Measurements from ENCODE around the gene HSPA1B. TPM values are rescaled to one million over a fixed set of nuclear protein-coding genes. Genes with fewer than 3 reads are reported as not detected.

HSPA1B gene
- total RNA-seq, 1 experiment from 2014 or later = 131 TPM

- intact Hi-C loops (cut with micrococcal nuclease; ENCODE audit: unreplicated experiment) = no loop called here
- no peaks in the 10 kb centered on the region for H3K9me3 ChIP-seq (ENCODE audit: low read depth, low read length, poor library complexity, severe bottlenecking)
- TF ChIP-seq, protein P1, sequence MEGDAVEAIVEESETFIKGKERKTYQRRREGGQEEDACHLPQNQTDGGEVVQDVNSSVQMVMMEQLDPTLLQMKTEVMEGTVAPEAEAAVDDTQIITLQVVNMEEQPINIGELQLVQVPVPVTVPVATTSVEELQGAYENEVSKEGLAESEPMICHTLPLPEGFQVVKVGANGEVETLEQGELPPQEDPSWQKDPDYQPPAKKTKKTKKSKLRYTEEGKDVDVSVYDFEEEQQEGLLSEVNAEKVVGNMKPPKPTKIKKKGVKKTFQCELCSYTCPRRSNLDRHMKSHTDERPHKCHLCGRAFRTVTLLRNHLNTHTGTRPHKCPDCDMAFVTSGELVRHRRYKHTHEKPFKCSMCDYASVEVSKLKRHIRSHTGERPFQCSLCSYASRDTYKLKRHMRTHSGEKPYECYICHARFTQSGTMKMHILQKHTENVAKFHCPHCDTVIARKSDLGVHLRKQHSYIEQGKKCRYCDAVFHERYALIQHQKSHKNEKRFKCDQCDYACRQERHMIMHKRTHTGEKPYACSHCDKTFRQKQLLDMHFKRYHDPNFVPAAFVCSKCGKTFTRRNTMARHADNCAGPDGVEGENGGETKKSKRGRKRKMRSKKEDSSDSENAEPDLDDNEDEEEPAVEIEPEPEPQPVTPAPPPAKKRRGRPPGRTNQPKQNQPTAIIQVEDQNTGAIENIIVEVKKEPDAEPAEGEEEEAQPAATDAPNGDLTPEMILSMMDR (conservative IDR thresholded peaks at IDR 0.05; ENCODE audit: low read depth, low read length) = no peak
- TF ChIP-seq EZH2 (IDR thresholded peaks at IDR 0.05; ENCODE audit: borderline replicate concordance, low read depth, low read length, poor library complexity, severe bottlenecking) = no peak
- DNase-seq (ENCODE audit: low spot score) = no peak
- no peak overlapping the region for H3K4me3 ChIP-seq (ENCODE audit: low read depth, low read length, poor library complexity, severe bottlenecking)
- peaks cover 5% of the 10 kb centered on the region for H3K36me3 ChIP-seq (ENCODE audit: insufficient read depth, low read length, poor library complexity, severe bottlenecking)
- CTCF ChIA-PET = no interaction called here
- no peaks in the 10 kb centered on the region for H3K27me3 ChIP-seq (replicated peaks; ENCODE audit: insufficient read depth, low read depth, low read length, poor library complexity)
- POLR2A ChIA-PET (ENCODE audit: low non-redundant PET) = interaction anchor here (0.7 kb wide), 1 partner anchor 211 kb away, joined by 6 read pairs; no protein-coding TSS in a partner anchor
- no peak overlapping the region for H3K27ac ChIP-seq (ENCODE audit: low read depth, low read length, poor library complexity, severe bottlenecking)
- no TSS peak for BruUV-seq (replicated peaks)
- H3K4me1 ChIP-seq (ENCODE audit: insufficient read depth, low read length, poor library complexity, severe bottlenecking) = no peaks in the 10 kb centered on the region
These were observed 47.5 kb downstream of the HSPA1B start for GRCh38 chr6:31874836-31875572.

DNA sequence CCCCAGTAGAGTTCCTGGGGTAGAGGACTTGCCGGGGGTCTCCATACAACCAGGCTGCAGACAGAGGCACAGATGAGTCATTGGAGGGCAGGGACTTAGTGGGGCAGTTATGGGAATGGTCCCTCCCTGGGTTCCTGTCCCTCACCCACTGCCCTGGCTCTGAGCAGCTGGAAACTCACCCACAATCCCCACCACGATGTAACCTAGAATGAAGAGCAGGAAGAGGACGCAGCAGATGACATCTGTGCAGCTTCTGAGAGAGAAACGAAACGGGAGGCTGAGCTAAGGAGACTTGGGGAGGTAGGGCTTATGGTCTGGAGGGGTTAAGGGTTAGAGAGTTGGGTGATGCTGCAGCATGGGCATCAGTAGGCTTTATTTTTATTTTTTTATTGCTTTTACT is 48.3 kb downstream of the HSPA1B start:
- H3K27ac ChIP-seq (ENCODE audit: low read depth, low read length, poor library complexity, severe bottlenecking) = no peak overlapping the region
- intact Hi-C loops (cut with micrococcal nuclease; ENCODE audit: unreplicated experiment) = no loop called here
- TF ChIP-seq, protein P1 (conservative IDR thresholded peaks at IDR 0.05; ENCODE audit: low read depth, low read length) = no peak
- TF ChIP-seq EZH2 (IDR thresholded peaks at IDR 0.05; ENCODE audit: borderline replicate concordance, low read depth, low read length, poor library complexity, severe bottlenecking) = no peak
- H3K27me3 ChIP-seq (replicated peaks; ENCODE audit: insufficient read depth, low read depth, low read length, poor library complexity) = no peaks in the 10 kb centered on the region
- ChIA-PET POLR2A (ENCODE audit: low non-redundant PET) (no interaction called here), CTCF (interaction anchor here (0.6 kb wide), 1 partner anchor 477 kb away, joined by 3 read pairs; no protein-coding TSS in a partner anchor)
- no TSS peak for BruUV-seq (replicated peaks)
- no peak for DNase-seq (ENCODE audit: low spot score)
- no peaks in the 10 kb centered on the region for H3K9me3 ChIP-seq (ENCODE audit: low read depth, low read length, poor library complexity, severe bottlenecking)
- H3K4me3 ChIP-seq (ENCODE audit: low read depth, low read length, poor library complexity, severe bottlenecking) = no peak overlapping the region
- H3K4me1 ChIP-seq (ENCODE audit: insufficient read depth, low read length, poor library complexity, severe bottlenecking) = no peaks in the 10 kb centered on the region
- peaks cover 13% of the 10 kb centered on the region for H3K36me3 ChIP-seq (ENCODE audit: insufficient read depth, low read length, poor library complexity, severe bottlenecking)

GRCh38 chr6:31876357-31876756 is 48.8 kb downstream of the HSPA1B start:
- peaks cover 18% of the 10 kb centered on the region for H3K36me3 ChIP-seq (ENCODE audit: insufficient read depth, low read length, poor library complexity, severe bottlenecking)
- H3K9me3 ChIP-seq (ENCODE audit: low read depth, low read length, poor library complexity, severe bottlenecking) = no peaks in the 10 kb centered on the region
- no peak overlapping the region for H3K4me3 ChIP-seq (ENCODE audit: low read depth, low read length, poor library complexity, severe bottlenecking)
- ChIA-PET POLR2A (ENCODE audit: low non-redundant PET) (no interaction called here), CTCF (interaction anchor here (0.6 kb wide), 1 partner anchor 477 kb away, joined by 3 read pairs; no protein-coding TSS in a partner anchor)
- intact Hi-C loops (cut with micrococcal nuclease; ENCODE audit: unreplicated experiment) = no loop called here
- DNase-seq (ENCODE audit: low spot score) = no peak
- TF ChIP-seq EZH2 (IDR thresholded peaks at IDR 0.05; ENCODE audit: borderline replicate concordance, low read depth, low read length, poor library complexity, severe bottlenecking) = no peak
- TF ChIP-seq, protein P1 (conservative IDR thresholded peaks at IDR 0.05; ENCODE audit: low read depth, low read length) = no peak
- H3K4me1 ChIP-seq (ENCODE audit: insufficient read depth, low read length, poor library complexity, severe bottlenecking) = no peaks in the 10 kb centered on the region
- H3K27ac ChIP-seq (ENCODE audit: low read depth, low read length, poor library complexity, severe bottlenecking) = no peak overlapping the region
- no peaks in the 10 kb centered on the region for H3K27me3 ChIP-seq (replicated peaks; ENCODE audit: insufficient read depth, low read depth, low read length, poor library complexity)
- no TSS peak for BruUV-seq (replicated peaks)

Data from A673 (cell line).